Measurements from ENCODE around the gene FRZB.

Gene FRZB

DNA sequence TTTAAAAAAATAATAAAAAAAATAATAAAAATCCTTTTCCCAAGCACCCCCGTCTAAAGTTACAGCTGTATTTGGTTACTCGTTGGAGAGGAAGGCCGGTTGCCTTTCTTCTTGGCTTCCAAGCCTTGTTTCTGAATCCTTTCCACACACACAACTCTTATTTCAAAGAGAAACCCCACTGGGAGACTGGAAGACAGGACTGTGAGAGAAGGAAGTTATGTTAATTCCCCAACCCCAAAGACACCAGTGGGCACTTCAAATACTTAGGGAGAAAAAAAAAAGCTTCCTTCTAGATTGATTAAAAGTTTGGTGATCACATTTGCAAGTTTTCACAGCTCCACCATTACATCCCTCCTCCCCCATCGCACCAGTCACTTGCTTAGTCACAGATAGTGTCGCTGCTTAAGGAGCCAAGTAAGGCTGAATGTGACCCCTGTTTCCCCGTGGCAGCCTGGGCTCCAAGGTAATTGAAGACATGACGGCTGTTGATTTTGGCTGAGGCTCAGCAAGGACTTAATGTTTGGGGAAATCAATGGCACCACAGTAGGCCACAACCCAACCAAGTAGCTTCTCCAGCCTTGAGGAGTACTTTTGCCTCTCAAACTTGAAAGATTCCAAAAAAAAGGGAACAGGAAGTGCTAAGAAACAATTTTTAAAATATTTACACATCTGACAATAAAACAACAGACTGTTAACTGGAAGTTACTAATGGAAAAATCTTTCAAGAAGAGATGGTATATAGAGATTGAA lies 40.8 kb upstream of the FRZB start:
- DNase-seq (ENCODE audit: low read depth, low spot score), result no peak
- peak overlapping the region; percentile 69 for H3K27ac ChIP-seq
- no peak overlapping the region for H3K4me3 ChIP-seq
- no peak overlapping the region for H3K9ac ChIP-seq (ENCODE audit: insufficient read length)
- peaks cover 38% of the 10 kb centered on the region for H3K36me3 ChIP-seq (ENCODE audit: insufficient read depth, low read length)
- TF ChIP-seq POLR2AphosphoS5 (IDR thresholded peaks at IDR 0.05; ENCODE audit: borderline replicate concordance, low read depth, low read length) (no peak), FOXP2 (optimal IDR thresholded peaks at IDR 0.05; ENCODE audit: control extremely low read depth, extremely low read length, insufficient read depth) (no peak), EZH2 (IDR thresholded peaks at IDR 0.05) (no peak)
- H3K9me3 ChIP-seq (ENCODE audit: low read depth, low read length), result no peaks in the 10 kb centered on the region

DNA sequence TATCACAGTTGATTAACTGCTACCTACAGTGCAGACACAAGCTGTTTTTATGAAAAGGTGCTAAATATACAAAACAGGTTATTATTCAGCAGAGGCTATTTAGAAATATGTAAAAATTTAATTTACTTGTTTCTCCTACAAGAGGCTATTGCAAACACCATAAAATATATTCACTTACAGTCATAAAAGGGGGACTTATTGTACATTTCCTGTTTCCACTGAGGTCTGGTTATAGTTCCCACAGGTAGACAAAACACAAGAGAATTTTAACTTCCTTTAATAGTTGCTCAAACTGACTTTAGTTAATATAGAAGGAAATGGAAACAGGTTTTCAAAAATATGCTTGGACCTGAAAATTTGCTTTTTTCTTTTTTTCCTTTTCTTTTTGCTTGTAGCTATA lies 40.0 kb upstream of the FRZB start:
- TF ChIP-seq FOXP2 (optimal IDR thresholded peaks at IDR 0.05; ENCODE audit: control extremely low read depth, extremely low read length, insufficient read depth), result no peak
- TF ChIP-seq POLR2AphosphoS5 (IDR thresholded peaks at IDR 0.05; ENCODE audit: borderline replicate concordance, low read depth, low read length), result no peak
- no peak for TF ChIP-seq EZH2 (IDR thresholded peaks at IDR 0.05)
- H3K4me3 ChIP-seq, result no peak overlapping the region
- no peak overlapping the region for H3K9ac ChIP-seq (ENCODE audit: insufficient read length)
- H3K36me3 ChIP-seq (ENCODE audit: insufficient read depth, low read length), result peaks cover 38% of the 10 kb centered on the region
- no peak for DNase-seq (ENCODE audit: low read depth, low spot score)
- H3K9me3 ChIP-seq (ENCODE audit: low read depth, low read length), result no peaks in the 10 kb centered on the region
- H3K27ac ChIP-seq, result no peak overlapping the region

DNA sequence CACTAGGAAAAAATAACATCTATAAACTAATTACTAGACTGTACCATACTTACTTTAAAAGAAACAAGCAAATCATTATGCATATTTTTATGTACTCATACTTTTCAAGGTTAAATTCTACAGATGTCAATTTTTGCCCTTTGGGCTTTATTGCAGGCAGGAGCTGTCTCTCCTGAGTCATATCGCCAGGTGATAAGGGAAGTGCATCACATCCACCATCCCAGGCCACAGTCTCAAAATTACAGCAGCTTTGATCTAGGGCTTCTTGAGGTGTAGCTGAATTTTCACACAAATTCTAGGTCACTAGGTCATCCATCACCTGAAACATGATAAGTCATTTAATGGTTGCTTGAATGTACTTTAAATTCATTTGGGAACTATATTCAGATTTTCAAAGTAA lies 38.4 kb upstream of the FRZB start:
- no peak overlapping the region for H3K4me3 ChIP-seq
- no peak for DNase-seq (ENCODE audit: low read depth, low spot score)
- no peak overlapping the region for H3K9ac ChIP-seq (ENCODE audit: insufficient read length)
- no peak overlapping the region for H3K27ac ChIP-seq
- TF ChIP-seq POLR2AphosphoS5 (IDR thresholded peaks at IDR 0.05; ENCODE audit: borderline replicate concordance, low read depth, low read length) (no peak), FOXP2 (optimal IDR thresholded peaks at IDR 0.05; ENCODE audit: control extremely low read depth, extremely low read length, insufficient read depth) (no peak), EZH2 (IDR thresholded peaks at IDR 0.05) (no peak)
- no peaks in the 10 kb centered on the region for H3K9me3 ChIP-seq (ENCODE audit: low read depth, low read length)
- H3K36me3 ChIP-seq (ENCODE audit: insufficient read depth, low read length), result peaks cover 25% of the 10 kb centered on the region

DNA sequence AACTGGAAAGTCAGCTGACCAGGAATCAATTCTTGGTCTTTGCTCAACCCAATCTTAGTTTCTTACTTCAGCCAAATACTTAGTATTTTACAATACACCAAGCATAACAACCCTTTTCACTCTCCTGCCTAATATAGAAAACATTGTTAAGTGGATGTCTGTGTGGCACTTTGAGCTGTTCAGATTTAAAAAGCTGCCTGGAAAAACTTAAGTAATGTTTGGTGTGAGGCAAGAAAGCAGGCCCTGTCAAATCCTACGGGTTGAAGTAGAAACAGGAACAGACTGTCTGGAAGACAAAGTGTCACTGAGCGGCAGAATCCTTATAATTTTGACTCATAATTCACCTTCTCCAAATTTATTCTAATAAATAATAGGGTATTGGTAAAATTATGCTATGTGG lies 37.1 kb upstream of the FRZB start:
- no peaks in the 10 kb centered on the region for H3K9me3 ChIP-seq (ENCODE audit: low read depth, low read length)
- DNase-seq (ENCODE audit: low read depth, low spot score), result no peak
- no peak overlapping the region for H3K9ac ChIP-seq (ENCODE audit: insufficient read length)
- TF ChIP-seq FOXP2 (optimal IDR thresholded peaks at IDR 0.05; ENCODE audit: control extremely low read depth, extremely low read length, insufficient read depth) (no peak), EZH2 (IDR thresholded peaks at IDR 0.05) (no peak), POLR2AphosphoS5 (IDR thresholded peaks at IDR 0.05; ENCODE audit: borderline replicate concordance, low read depth, low read length) (no peak)
- no peak overlapping the region for H3K4me3 ChIP-seq
- no peak overlapping the region for H3K27ac ChIP-seq
- H3K36me3 ChIP-seq (ENCODE audit: insufficient read depth, low read length), result peaks cover 12% of the 10 kb centered on the region

DNA sequence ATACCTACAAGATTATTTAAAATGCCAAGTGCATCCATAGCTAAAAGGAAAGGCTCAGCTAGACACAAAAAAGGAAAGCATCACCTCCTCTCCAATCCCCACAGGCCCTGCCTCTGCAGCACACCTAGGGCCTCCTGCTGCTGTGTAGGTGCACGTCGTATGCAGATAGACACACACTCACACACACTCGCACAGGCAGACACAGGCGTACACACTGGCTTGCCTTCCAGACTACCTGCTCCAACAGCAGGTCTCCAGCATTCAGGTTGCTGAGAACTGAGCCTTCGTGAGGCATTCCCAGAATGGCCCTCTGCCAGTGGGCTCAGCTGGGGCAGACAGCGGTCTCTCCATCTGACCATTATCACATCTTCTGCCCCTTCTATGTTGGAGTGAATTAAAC lies 35.3 kb upstream of the FRZB start:
- no peak for DNase-seq (ENCODE audit: low read depth, low spot score)
- TF ChIP-seq FOXP2 (optimal IDR thresholded peaks at IDR 0.05; ENCODE audit: control extremely low read depth, extremely low read length, insufficient read depth) (no peak), POLR2AphosphoS5 (IDR thresholded peaks at IDR 0.05; ENCODE audit: borderline replicate concordance, low read depth, low read length) (no peak), EZH2 (IDR thresholded peaks at IDR 0.05) (no peak)
- Histone ChIP-seq H3K36me3 (ENCODE audit: insufficient read depth, low read length) (0 out of 2 replicates have a peak, but pooled peaks cover 3% of the 10 kb centered on the region), H3K9ac (ENCODE audit: insufficient read length) (no peak overlapping the region), H3K27ac (no peak overlapping the region), H3K4me3 (no peak overlapping the region), H3K9me3 (ENCODE audit: low read depth, low read length) (no peaks in the 10 kb centered on the region)

DNA sequence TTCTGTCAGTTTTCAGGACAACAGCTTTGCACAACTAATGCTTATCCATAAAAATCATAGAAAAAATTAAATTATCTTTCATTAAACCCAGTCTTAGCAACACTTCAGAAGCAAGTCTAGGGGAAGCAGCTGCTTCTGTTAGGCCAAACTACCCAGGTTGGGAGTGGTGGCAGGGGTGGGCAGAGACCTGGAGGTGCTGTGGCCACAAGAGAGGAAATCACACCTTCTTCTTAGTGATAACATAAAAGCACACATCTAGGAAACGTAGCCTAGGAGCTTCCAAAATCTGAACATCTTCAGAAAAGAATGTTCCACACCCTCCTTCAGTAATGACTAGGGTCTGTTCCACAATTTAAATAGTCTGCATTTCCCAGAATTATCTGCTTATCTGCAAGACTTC lies 32.3 kb upstream of the FRZB start:
- TF ChIP-seq FOXP2 (optimal IDR thresholded peaks at IDR 0.05; ENCODE audit: control extremely low read depth, extremely low read length, insufficient read depth) (no peak), POLR2AphosphoS5 (IDR thresholded peaks at IDR 0.05; ENCODE audit: borderline replicate concordance, low read depth, low read length) (no peak), EZH2 (IDR thresholded peaks at IDR 0.05) (no peak)
- Histone ChIP-seq H3K9ac (ENCODE audit: insufficient read length) (no peak overlapping the region), H3K9me3 (ENCODE audit: low read depth, low read length) (no peaks in the 10 kb centered on the region), H3K36me3 (ENCODE audit: insufficient read depth, low read length) (no peaks in the 10 kb centered on the region), H3K27ac (no peak overlapping the region), H3K4me3 (no peak overlapping the region)
- DNase-seq (ENCODE audit: low read depth, low spot score), result no peak

DNA sequence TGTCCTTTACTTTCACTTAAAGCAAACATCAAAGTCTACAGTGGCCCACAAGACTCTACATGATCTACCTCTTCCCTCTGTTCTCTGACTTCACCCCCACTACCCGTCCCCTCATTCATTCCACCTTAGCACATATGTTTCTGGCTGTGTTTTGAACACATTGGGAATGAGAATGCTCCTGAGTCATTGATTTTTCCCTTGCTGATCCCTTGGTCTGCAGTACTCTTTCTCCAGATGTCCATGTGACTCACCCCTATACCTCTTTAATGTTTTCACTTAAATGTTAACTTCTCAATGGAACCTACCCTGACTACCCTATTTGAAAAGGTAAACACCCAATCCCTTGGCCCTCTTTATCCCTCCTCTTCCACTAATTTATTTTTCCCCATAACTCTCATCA lies 30.7 kb upstream of the FRZB start:
- Histone ChIP-seq H3K9me3 (ENCODE audit: low read depth, low read length) (no peaks in the 10 kb centered on the region), H3K27ac (no peak overlapping the region), H3K9ac (ENCODE audit: insufficient read length) (no peak overlapping the region), H3K4me3 (no peak overlapping the region), H3K36me3 (ENCODE audit: insufficient read depth, low read length) (no peaks in the 10 kb centered on the region; the same call in 1 of the 2 replicates)
- no peak for DNase-seq (ENCODE audit: low read depth, low spot score)
- TF ChIP-seq POLR2AphosphoS5 (IDR thresholded peaks at IDR 0.05; ENCODE audit: borderline replicate concordance, low read depth, low read length), result no peak
- TF ChIP-seq EZH2 (IDR thresholded peaks at IDR 0.05), result no peak
- no peak for TF ChIP-seq FOXP2 (optimal IDR thresholded peaks at IDR 0.05; ENCODE audit: control extremely low read depth, extremely low read length, insufficient read depth)

DNA sequence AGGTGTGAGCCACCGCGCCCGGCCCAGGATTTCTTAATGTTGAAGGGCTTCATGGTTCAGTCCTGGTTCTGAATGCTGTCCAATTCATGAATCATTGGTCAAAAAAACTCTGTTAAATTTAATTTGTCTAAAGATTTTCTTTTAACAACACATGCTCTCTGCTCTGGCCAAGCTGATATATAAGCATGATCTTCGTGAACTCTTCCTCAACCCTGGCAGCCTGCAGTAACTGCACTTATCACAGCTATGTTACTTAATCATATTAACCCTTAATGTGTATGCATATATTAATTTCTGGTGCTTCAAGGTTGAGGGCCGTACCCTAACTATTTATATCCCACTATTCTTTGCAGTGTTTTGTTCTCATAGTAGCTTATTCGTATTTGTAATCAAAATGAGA lies 29.4 kb upstream of the FRZB start:
- H3K9me3 ChIP-seq (ENCODE audit: low read depth, low read length), result no peaks in the 10 kb centered on the region

More for the DNA sequence above, 29.4 kb upstream of the FRZB start:
- Histone ChIP-seq H3K36me3 (ENCODE audit: insufficient read depth, low read length) (no peaks in the 10 kb centered on the region; the same call in 1 of the 2 replicates), H3K4me3 (no peak overlapping the region), H3K9ac (ENCODE audit: insufficient read length) (no peak overlapping the region), H3K27ac (no peak overlapping the region)
- DNase-seq (ENCODE audit: low read depth, low spot score), result no peak
- TF ChIP-seq POLR2AphosphoS5 (IDR thresholded peaks at IDR 0.05; ENCODE audit: borderline replicate concordance, low read depth, low read length), result no peak
- TF ChIP-seq FOXP2 (optimal IDR thresholded peaks at IDR 0.05; ENCODE audit: control extremely low read depth, extremely low read length, insufficient read depth), result no peak
- TF ChIP-seq EZH2 (IDR thresholded peaks at IDR 0.05), result no peak

Data from SK-N-MC (cell line).